ENCODE data around the gene LY86.

Gene LY86

DNA sequence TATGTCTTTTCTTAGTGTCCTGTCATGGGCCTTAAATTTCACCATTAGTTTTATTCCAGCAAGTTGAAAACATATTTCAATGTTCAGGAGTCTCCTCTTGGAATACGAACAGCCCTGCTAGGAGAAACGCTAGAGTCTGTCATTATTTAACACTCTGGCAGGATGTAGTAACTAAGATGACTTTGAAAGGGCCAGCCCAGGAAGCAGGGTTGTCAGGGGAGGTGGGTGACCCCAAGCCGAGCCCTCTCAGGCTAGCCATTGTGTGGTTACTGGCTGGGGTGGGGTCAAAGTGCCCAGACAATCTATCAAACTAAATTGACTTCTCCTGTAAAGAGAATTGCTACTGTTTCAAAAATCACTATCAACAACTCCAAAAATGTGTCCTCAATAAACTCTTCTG lies 67.8 kb downstream of the LY86 start:
- Histone ChIP-seq H3K9me3 (ENCODE audit: control extremely low read depth in 1 of 5, control insufficient read depth in 4 of 5, insufficient read depth in 2 of 5, low read depth in 1 of 5, low read length in 4 of 5) (no peaks in the 10 kb centered on the region), H3K4me3 (ENCODE audit: control insufficient read depth in 1 of 7, extremely low read depth in 1 of 7, insufficient read depth in 4 of 7, low read depth in 2 of 7, low read length in 6 of 7) (no peak overlapping the region), H3K4me1 (ENCODE audit: control extremely low read depth in 1 of 4, control insufficient read depth in 4 of 4, insufficient read depth in 4 of 4, low read length in 3 of 4) (peaks cover 30 to 99% (median 92%) of the 10 kb centered on the region in 4 experiments), H3K36me3 (ENCODE audit: control insufficient read depth in 4 of 4, insufficient read depth in 4 of 4, low read length in 3 of 4) (no peaks in the 10 kb centered on the region), H3K27me3 (replicated peaks in 2 of 5; ENCODE audit: control insufficient read depth in 4 of 5, insufficient read depth in 5 of 5, low read length in 4 of 5) (no peaks in the 10 kb centered on the region), H3K27ac (ENCODE audit: insufficient read depth in 1 of 2, low read depth in 1 of 2, low read length in 2 of 2, poor library complexity in 1 of 2, severe bottlenecking in 2 of 2) (peak overlapping the region; percentile 37 to 55)
- POLR2A ChIA-PET, result interaction anchor here (0.6 to 0.8 kb wide), 2 partner anchors 39 to 234 kb away, joined by 3 to 5 read pairs; no protein-coding TSS in a partner anchor
- no CpG with 5 or more reads among the region's 3 CpGs for WGBS (ENCODE audit: insufficient coverage)
- no peak for DNase-seq
- CTCF ChIA-PET, result interaction anchor here (0.9 to 1.4 kb wide), 3 partner anchors 10 to 40 kb away, joined by 3 read pairs; no protein-coding TSS in a partner anchor

DNA sequence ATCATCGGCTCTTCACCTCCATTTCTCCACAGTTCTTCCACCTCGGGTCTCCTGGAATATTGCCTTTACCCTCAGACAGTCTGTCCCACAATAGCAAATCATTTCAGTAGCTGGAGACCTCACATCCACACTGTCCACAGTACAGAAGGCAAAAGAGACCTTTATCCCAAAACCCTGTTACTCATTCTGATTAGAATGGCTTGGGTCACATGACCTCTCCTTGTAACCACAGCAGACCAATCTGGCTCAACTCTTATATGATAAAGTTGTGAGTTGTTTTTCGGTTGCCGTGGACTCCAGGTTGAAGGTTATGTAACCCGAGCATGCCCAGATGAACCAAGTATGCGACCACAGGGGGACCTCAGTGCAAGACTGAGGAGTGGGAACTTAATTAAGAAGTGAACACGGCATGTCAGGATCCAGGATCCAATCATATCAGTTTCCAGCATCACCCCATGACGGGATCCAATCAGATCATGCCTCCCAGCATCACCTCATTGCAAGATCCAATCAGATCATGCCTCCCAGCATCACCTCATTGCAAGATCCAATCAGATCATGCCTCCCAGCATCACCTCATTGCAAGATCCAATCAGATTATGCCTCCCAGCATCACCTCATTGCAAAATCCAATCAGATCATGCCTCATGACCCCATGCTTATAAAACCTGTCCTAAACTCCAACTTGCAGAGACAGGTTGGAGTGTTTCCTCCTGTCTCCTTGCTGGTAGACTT lies 68.7 kb downstream of the LY86 start:
- DNase-seq, result peak in 2 of 3 donors; percentile 70 to 81
- H3K27me3 ChIP-seq (replicated peaks in 2 of 5; ENCODE audit: control insufficient read depth in 4 of 5, insufficient read depth in 5 of 5, low read length in 4 of 5), result no peaks in the 10 kb centered on the region
- WGBS (ENCODE audit: insufficient coverage), result 88% methylated on average over 7 of the region's 8 CpGs
- H3K4me1 ChIP-seq (ENCODE audit: control extremely low read depth in 1 of 4, control insufficient read depth in 4 of 4, insufficient read depth in 4 of 4, low read length in 3 of 4), result peaks cover 31 to 100% (median 96%) of the 10 kb centered on the region in 4 experiments
- POLR2A ChIA-PET, result interaction anchor here (0.6 to 0.8 kb wide), 2 partner anchors 38 to 235 kb away, joined by 3 to 5 read pairs; no protein-coding TSS in a partner anchor
- CTCF ChIA-PET, result no interaction called here
- H3K4me3 ChIP-seq (ENCODE audit: control insufficient read depth in 1 of 7, extremely low read depth in 1 of 7, insufficient read depth in 4 of 7, low read depth in 2 of 7, low read length in 6 of 7), result no peak overlapping the region
- H3K27ac ChIP-seq (ENCODE audit: insufficient read depth in 1 of 2, low read depth in 1 of 2, low read length in 2 of 2, poor library complexity in 1 of 2, severe bottlenecking in 2 of 2), result peak overlapping the region; percentile 64 to 71
- no peaks in the 10 kb centered on the region for H3K36me3 ChIP-seq (ENCODE audit: control insufficient read depth in 4 of 4, insufficient read depth in 4 of 4, low read length in 3 of 4)
- H3K9me3 ChIP-seq (ENCODE audit: control extremely low read depth in 1 of 5, control insufficient read depth in 4 of 5, insufficient read depth in 2 of 5, low read depth in 1 of 5, low read length in 4 of 5), result no peaks in the 10 kb centered on the region

DNA sequence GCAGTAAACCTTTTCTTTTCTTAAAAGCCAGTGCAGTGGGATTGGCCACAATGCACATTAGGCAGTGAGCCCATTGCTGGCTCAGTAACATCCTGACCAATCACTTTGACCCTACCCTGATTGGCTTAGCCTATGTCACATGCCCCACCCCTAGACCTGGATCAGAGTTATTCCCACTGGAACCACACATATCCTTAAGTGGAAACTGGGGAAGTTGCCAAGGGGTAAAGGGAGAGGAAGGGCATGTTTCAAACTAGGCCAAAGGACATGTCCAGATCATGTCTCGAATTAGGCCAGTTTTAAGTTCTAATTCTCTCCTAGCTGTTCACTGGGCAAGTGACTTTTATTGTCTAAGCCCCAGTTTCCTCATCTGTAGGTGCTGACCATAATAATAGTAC lies 69.3 kb downstream of the LY86 start:
- Histone ChIP-seq H3K4me1 (ENCODE audit: control extremely low read depth in 1 of 4, control insufficient read depth in 4 of 4, insufficient read depth in 4 of 4, low read length in 3 of 4) (peaks cover 35 to 99% (median 92%) of the 10 kb centered on the region in 4 experiments), H3K4me3 (ENCODE audit: control insufficient read depth in 1 of 7, extremely low read depth in 1 of 7, insufficient read depth in 4 of 7, low read depth in 2 of 7, low read length in 6 of 7) (no peak overlapping the region), H3K36me3 (ENCODE audit: control insufficient read depth in 4 of 4, insufficient read depth in 4 of 4, low read length in 3 of 4) (no peaks in the 10 kb centered on the region), H3K27ac (ENCODE audit: insufficient read depth in 1 of 2, low read depth in 1 of 2, low read length in 2 of 2, poor library complexity in 1 of 2, severe bottlenecking in 2 of 2) (peak overlapping the region; percentile 64 to 71), H3K9me3 (ENCODE audit: control extremely low read depth in 1 of 5, control insufficient read depth in 4 of 5, insufficient read depth in 2 of 5, low read depth in 1 of 5, low read length in 4 of 5) (no peaks in the 10 kb centered on the region), H3K27me3 (replicated peaks in 2 of 5; ENCODE audit: control insufficient read depth in 4 of 5, insufficient read depth in 5 of 5, low read length in 4 of 5) (no peaks in the 10 kb centered on the region)
- WGBS (ENCODE audit: insufficient coverage), result no CpG with 5 or more reads among the region's 1 CpG
- POLR2A ChIA-PET, result no interaction called here
- CTCF ChIA-PET, result interaction anchor here (8.6 kb wide), 1 partner anchor 18 kb away, joined by 56 read pairs; no protein-coding TSS in a partner anchor
- DNase-seq, result no peak

DNA sequence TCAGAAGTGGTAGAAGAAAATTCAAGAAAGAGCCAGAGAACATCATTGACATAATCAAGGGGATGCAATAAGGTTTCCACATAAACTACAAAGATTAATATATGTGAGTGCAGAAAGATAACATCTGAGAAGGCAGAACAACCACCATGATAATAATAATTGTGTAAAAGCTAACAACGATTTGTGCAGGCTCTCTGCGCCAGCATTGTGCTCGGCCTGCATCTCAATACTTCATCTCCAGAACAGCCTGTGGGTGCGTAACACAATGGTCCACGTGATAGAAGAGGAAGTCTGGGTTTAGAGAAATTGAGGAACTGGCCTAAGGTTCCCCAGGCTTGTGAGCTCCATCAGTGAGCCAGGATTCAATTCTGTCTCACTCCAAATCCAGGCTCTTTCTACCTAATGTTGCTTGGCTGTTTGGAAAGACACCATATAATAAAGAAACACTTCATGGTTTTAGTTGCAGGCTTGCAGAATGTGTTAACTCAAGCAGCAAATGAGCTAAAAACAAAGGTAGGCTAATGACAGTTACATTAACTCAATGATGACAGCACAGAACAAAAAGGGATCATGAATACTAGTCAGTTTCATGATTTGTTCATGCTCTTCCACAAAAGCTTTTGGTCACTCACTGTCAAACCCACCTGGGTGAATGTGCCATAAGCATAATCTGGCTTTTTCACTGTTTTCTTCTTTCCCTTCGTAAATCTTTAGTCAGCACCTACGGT lies 71.2 kb downstream of the LY86 start:
- Histone ChIP-seq H3K9me3 (ENCODE audit: control extremely low read depth in 1 of 5, control insufficient read depth in 4 of 5, insufficient read depth in 2 of 5, low read depth in 1 of 5, low read length in 4 of 5) (no peaks in the 10 kb centered on the region), H3K27ac (ENCODE audit: insufficient read depth in 1 of 2, low read depth in 1 of 2, low read length in 2 of 2, poor library complexity in 1 of 2, severe bottlenecking in 2 of 2) (peak overlapping the region in 1 of 2 experiments; percentile 66), H3K36me3 (ENCODE audit: control insufficient read depth in 4 of 4, insufficient read depth in 4 of 4, low read length in 3 of 4) (no peaks in the 10 kb centered on the region), H3K4me3 (ENCODE audit: control insufficient read depth in 1 of 7, extremely low read depth in 1 of 7, insufficient read depth in 4 of 7, low read depth in 2 of 7, low read length in 6 of 7) (no peak overlapping the region), H3K4me1 (ENCODE audit: control extremely low read depth in 1 of 4, control insufficient read depth in 4 of 4, insufficient read depth in 4 of 4, low read length in 3 of 4) (peaks cover 28 to 92% (median 73%) of the 10 kb centered on the region in 4 experiments), H3K27me3 (replicated peaks in 2 of 5; ENCODE audit: control insufficient read depth in 4 of 5, insufficient read depth in 5 of 5, low read length in 4 of 5) (no peaks in the 10 kb centered on the region)
- CTCF ChIA-PET, result interaction anchor here (0.7 to 8.6 kb wide), 6 partner anchors 9 to 442 kb away, joined by 3 to 56 read pairs (median 3); no protein-coding TSS in a partner anchor
- DNase-seq, result peak; percentile 78 to 95 (median 92)
- WGBS (ENCODE audit: insufficient coverage), result 0% methylated on average over 5 of the region's 7 CpGs
- POLR2A ChIA-PET, result no interaction called here

DNA sequence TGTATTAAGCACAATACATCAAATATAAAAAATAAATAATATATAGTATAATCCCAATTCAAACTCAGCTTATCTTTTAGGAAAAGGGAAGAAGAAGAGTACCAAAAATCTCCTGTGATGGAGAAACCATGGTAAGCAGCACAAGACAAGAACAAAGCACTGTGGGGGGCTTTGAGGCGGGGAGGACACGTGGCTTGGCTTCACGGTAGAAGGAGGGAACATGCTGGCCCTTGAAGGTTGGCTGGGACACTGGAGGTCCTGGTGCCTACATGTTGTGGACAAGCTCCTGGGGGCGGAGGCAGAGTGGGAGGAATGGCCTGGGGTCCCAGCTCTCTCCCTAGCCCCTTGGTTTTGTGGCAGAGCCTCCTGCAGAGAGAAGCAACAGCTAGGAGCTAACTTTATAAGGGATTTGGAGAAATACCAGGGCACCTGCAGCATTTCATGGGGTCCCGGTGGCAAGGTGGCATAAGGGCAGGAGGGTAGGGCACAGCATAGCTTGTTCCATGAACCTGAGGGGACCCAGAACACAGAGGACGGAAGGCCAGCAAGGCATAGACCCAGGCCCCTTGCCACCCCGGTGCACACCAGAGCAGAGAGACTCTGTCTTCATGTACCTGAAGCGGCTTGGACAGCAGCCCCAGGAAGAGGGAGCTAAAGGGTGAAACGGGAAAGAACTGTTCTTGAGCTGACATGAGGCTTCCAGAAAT lies 72.0 kb downstream of the LY86 start:
- WGBS (ENCODE audit: insufficient coverage), result 93% methylated on average over 8 of the region's 9 CpGs
- Histone ChIP-seq H3K4me3 (ENCODE audit: control insufficient read depth in 1 of 7, extremely low read depth in 1 of 7, insufficient read depth in 4 of 7, low read depth in 2 of 7, low read length in 6 of 7) (no peak overlapping the region), H3K27me3 (replicated peaks in 2 of 5; ENCODE audit: control insufficient read depth in 4 of 5, insufficient read depth in 5 of 5, low read length in 4 of 5) (no peaks in the 10 kb centered on the region), H3K9me3 (ENCODE audit: control extremely low read depth in 1 of 5, control insufficient read depth in 4 of 5, insufficient read depth in 2 of 5, low read depth in 1 of 5, low read length in 4 of 5) (no peaks in the 10 kb centered on the region), H3K36me3 (ENCODE audit: control insufficient read depth in 4 of 4, insufficient read depth in 4 of 4, low read length in 3 of 4) (no peaks in the 10 kb centered on the region), H3K27ac (ENCODE audit: insufficient read depth in 1 of 2, low read depth in 1 of 2, low read length in 2 of 2, poor library complexity in 1 of 2, severe bottlenecking in 2 of 2) (peak overlapping the region in 1 of 2 experiments; percentile 28), H3K4me1 (ENCODE audit: control extremely low read depth in 1 of 4, control insufficient read depth in 4 of 4, insufficient read depth in 4 of 4, low read length in 3 of 4) (peaks cover 27 to 86% (median 66%) of the 10 kb centered on the region in 4 experiments)
- POLR2A ChIA-PET, result no interaction called here
- CTCF ChIA-PET, result interaction anchor here (0.7 to 8.6 kb wide), 6 partner anchors 13 to 441 kb away, joined by 3 to 56 read pairs (median 3); no protein-coding TSS in a partner anchor
- DNase-seq, result no peak

DNA sequence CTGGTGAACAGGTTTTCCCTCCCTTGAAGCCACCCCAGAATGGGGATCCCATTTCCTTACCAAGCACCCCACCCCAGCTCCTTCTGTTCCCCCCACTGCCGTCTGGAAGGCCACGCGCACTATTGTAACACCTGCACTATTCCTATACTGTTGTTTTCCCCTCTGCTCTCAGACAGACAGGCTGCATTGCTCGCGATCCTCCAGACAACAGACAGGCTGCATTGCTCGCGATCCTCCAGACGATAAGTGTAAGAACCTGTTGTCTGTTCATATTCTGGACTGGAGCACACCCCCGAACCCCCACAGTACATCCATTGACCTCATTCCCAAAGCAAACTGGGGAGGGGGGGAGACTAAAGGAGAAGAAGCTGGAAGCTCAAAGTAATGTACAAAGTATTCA lies 72.7 kb downstream of the LY86 start:
- Histone ChIP-seq H3K4me1 (ENCODE audit: control extremely low read depth in 1 of 4, control insufficient read depth in 4 of 4, insufficient read depth in 4 of 4, low read length in 3 of 4) (peaks cover 26 to 84% (median 59%) of the 10 kb centered on the region in 4 experiments), H3K36me3 (ENCODE audit: control insufficient read depth in 4 of 4, insufficient read depth in 4 of 4, low read length in 3 of 4) (no peaks in the 10 kb centered on the region), H3K9me3 (ENCODE audit: control extremely low read depth in 1 of 5, control insufficient read depth in 4 of 5, insufficient read depth in 2 of 5, low read depth in 1 of 5, low read length in 4 of 5) (no peaks in the 10 kb centered on the region), H3K27me3 (replicated peaks in 2 of 5; ENCODE audit: control insufficient read depth in 4 of 5, insufficient read depth in 5 of 5, low read length in 4 of 5) (no peaks in the 10 kb centered on the region), H3K27ac (ENCODE audit: insufficient read depth in 1 of 2, low read depth in 1 of 2, low read length in 2 of 2, poor library complexity in 1 of 2, severe bottlenecking in 2 of 2) (no peak overlapping the region), H3K4me3 (ENCODE audit: control insufficient read depth in 1 of 7, extremely low read depth in 1 of 7, insufficient read depth in 4 of 7, low read depth in 2 of 7, low read length in 6 of 7) (no peak overlapping the region)
- ChIA-PET CTCF (interaction anchor here (0.6 to 8.6 kb wide), 4 partner anchors 15 to 576 kb away, joined by 3 to 56 read pairs (median 4); no protein-coding TSS in a partner anchor), POLR2A (no interaction called here)
- 100% methylated on average over 5 of the region's 9 CpGs for WGBS (ENCODE audit: insufficient coverage)
- no peak for DNase-seq

All from common myeloid progenitor, CD34-positive (primary cell).